HTERT RPE-1 (cell line): Measurements from ENCODE around the gene DNMT3A.

Experiments
- in situ Hi-C: fragments of 300-500 bp; cut with MboI; formaldehyde crosslinking; loops from 4 replicates; pipeline ENCODE4 v1.14.3; 2020; ENCODE audit warnings: low sequenced_read_pairs

The DNMT3A gene

GRCh38 chr2:25262288-25262687, 79.4 kb downstream of the DNMT3A start:
- in situ Hi-C loops: no loop called here

- in situ Hi-C loops: no loop called here
Observed at GRCh38 chr2:25259737-25260124, 82.0 kb downstream of the DNMT3A start.

DNA sequence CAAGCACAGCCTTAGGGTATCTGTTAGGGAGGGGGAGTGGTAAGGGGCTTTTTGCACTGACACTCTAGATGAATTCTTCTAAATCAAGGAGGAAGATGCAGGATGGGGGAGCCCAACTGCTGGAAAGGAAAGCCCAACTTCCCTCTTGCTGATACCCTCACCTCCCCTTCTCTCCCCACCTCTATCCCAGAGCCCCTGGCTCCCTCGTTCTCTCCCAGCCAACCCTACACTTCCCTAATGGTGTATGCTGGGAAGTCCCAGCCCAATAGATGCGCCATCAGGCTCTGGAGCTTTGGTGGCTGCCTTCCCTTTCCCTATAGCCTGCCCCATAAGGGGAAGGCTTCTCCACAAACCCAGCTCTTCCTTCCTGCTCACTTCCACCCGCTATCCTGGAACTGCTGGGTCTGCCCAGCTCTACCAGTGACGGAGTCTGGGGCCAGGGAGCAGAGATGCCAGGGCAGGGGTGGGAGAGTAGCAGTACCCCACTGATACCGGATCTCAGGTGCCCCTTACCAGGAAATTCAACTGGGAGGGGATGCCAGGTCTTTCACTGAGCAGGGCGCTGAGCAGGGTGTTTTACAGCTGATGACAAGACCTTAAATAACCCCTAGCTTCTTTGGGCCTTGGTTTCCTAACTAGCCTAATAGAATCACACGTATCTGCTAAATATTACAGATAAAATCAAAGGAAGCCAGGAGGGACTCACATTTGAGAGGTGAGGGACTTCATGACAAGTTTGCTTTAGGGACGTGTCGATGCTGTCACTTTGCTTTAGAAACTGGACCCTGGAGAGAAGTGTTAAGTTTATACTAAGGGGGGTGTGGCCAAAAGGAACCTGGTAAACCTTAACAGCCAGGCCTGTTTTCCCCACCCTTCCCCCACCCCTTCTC, 82.6 kb downstream of the DNMT3A start:
- in situ Hi-C loops: no loop called here

DNA sequence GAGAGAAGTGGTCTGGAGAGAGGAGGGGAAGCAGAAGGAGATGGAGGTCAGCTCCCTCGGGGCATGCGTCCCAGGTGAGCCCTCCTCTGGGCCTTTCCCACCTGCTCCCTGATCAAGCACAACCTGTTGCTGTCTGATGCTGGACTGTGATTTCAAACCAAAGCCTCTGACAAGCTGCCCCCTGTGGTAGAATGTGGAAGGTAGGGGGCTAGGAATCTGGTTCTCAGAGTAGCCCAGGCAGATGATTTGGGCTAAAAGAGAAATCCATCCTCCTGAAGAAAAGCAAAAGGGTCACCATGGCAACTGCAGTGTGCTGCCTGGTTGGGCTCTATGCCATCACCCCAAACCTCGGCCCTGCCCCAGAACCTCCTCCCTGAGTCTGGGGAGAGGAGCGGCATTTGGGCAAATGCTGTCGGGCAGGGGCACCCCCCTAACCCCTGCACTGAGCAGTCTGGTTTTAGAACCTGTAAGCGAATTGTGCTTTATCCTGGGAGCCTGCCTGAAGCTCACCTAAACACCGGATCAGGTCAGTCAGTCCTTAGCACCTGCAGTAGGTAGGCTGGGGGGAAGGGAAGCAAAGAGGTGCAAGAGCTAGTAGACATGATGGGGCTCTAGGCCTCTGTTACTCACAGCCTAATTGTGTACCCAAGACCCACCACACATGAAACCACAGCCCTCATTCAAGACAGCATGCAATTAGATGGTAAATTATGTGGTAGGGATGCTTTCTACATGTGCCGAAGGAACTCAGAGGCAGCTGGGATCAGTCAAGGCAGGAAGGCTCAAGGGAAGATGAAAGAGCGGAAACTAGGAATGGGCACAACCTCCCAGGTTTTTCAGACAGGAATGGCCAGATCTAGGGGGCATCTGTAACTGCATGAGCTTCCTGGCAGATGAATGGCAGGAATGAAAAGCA, 83.5 kb downstream of the DNMT3A start:
- in situ Hi-C loops: no loop called here

DNA sequence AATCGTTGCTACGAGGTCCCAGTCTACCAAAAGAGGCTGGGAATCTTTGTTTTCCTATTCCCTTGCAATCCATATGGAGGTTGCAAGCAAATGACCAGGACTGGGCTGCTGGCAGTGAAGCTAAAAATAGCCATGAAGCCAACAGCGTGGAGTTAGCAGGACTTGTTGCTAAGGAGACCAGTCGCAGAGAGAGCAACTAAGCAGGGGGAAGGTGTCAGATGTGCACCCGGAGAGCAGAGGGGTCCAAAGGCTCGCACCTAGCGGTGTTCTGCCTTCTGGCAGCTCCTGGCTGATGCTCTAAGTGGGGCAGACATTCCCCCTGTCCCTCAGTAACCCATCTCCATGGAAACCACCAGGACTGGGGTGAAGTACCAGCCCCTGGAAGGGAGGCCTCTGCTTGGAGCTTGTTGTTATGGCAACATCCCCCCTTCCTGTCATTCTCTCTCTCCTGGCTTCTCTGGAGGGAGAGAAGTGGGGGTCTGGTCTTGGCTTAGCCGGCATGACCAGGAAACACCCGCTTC, 84.6 kb downstream of the DNMT3A start:
- in situ Hi-C loops: no loop called here

- in situ Hi-C loops: no loop called here
Observed at GRCh38 chr2:25256488-25256875, 85.2 kb downstream of the DNMT3A start.

GRCh38 chr2:25255745-25256487, 85.8 kb downstream of the DNMT3A start:
- in situ Hi-C loops: no loop called here

GRCh38 chr2:25254961-25255360, 86.8 kb downstream of the DNMT3A start:
- in situ Hi-C loops: no loop called here

GRCh38 chr2:25253153-25253626, 88.5 kb downstream of the DNMT3A start:
- in situ Hi-C loops: no loop called here

- in situ Hi-C loops: no loop called here
Observed at GRCh38 chr2:25252291-25253152, 89.2 kb downstream of the DNMT3A start.

DNA sequence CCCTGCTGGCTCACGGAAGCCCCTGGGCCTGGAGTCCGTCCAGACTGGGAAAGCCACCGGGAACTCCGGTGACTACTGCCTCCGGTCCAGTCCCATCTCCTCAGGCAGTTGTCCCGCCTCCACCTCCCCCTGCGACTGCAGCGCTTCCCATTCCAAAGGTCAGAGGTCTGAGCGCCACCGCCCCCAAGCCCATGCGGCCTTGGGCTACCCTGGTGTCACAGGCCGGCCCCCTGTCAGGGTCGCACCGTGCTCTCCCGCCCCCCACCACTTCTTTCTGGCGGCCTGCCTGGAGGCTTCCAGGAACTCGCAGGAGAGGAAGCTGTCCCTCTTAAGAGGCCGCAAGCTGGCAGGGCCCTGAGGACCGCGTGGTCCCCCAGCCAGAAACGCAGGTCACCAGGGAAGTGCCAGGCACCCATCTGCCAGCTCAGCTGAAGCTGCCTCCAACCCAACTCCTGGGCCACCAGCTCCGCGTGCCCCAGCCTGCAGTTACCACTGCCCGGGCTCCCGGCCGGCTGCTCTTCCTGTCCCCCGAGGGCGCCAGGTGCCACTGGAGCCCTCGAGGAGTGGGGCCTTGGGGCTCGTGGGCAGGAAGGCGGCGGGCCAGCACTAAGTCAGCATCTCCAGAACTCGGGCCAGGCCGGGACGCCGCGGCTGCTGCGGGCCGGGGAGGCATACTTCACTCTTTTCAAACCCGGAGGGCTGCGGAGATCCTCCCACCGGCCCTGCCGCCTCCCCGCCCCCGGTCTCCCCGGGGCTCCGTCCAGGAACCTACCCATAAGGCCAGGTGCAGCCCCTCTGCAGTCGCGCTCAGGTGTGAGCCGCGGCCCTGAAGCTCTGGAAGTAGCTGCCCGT, 90.1 kb downstream of the DNMT3A start:
- in situ Hi-C loops: no loop called here

DNA sequence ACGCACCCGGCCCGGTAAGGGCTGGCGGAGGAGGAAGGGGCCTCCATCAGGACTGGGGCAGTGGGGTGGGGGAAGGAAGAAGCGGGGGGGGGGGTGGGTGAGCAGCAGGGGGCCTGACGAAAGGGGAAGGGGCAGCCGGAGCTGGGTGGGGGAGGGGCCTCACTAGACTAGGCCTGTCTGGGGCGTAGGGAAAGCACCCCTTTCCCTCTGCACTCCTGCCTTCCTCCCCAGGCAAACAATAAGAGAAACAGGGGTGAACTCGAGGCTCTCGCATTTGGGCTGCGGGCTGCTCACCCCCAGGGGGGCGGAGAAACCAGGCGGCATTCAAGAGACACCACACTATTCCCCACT, 90.7 kb downstream of the DNMT3A start:
- in situ Hi-C loops: no loop called here

- in situ Hi-C loops: no loop called here
Observed at GRCh38 chr2:25250331-25251070, 91.2 kb downstream of the DNMT3A start.

DNA sequence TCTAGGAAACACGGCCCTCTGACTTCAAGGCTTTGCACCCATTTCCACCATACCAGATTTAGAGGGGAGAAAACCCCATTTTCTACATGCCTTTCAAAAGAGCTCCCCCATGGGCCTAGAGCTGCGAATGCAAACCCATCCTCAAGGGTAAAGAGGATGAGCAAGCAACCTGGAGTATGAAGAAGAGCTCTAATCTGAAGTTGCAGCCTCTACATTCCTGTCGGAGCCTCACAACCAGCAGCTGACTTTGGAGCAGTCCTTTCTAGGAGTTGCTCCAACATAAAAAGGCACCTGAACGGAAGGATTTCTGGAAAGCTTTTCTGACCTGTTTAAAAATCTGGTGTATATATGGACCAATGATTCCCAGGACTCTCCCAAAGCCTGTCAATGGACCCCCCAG, 91.9 kb downstream of the DNMT3A start:
- in situ Hi-C loops: no loop called here

GRCh38 chr2:25247792-25248512, 93.8 kb downstream of the DNMT3A start:
- in situ Hi-C loops: no loop called here

DNA sequence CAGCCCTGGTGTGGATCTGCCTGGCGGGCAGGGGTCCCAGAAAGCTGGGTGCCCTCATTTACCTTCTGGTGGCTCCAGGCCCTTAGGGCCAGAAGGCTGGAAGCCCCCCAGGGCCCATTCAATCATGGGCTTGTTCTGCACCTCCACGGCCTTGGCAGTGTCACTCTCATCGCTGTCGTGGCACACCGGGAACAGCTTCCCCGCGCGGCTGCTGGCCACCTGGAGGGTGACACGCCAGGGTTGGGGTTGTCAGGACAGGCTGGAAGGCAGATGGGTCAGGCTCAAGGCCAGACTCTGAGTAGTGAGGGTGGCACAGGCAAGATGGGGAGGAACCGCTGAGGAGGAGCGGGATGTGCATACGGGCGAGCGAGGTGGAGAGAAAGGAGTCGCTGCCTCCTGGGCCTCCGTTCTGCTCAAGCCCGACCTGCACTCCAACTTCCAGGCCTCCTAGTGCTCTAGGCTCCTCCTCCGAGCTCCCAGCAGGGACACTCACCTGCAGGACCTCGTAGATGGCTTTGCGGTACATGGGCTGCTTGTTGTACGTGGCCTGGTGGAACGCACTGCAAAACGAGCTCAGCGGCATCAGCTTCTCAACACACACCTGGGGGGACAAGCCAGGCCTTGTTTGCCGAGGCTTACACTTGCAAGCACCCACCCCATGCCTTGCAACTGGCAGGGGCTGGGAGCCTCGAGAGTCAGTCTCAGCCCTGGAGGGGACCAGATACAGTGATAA, 95.0 kb downstream of the DNMT3A start:
- in situ Hi-C loops: no loop called here

DNA sequence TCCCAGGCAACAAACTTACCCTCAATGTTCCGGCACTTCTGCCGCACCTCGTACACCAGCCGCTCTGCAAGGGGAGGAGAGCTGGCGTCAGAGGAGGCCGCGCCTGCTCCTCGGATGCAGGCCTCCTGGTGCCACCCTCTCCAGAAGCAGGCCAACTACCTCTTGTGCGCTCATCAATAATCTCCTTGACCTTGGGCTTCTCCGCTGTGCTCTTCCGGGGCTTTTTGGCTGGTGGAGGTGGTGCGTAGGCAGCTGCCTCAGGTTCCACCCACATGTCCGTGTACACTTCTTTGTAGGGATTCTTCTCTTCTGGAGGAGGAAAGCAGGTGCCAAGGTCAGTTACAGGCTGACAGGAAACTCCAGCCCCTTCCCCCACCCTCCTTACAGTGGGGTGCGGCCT, 95.7 kb downstream of the DNMT3A start:
- in situ Hi-C loops: no loop called here
